ENCODE data around the gene CAMK2B. TPM values are rescaled to one million over a fixed set of nuclear protein-coding genes. Genes with fewer than 3 reads are reported as not detected.

Gene CAMK2B
- total RNA-seq, 1 donor from 2014 or later: not detected

DNA sequence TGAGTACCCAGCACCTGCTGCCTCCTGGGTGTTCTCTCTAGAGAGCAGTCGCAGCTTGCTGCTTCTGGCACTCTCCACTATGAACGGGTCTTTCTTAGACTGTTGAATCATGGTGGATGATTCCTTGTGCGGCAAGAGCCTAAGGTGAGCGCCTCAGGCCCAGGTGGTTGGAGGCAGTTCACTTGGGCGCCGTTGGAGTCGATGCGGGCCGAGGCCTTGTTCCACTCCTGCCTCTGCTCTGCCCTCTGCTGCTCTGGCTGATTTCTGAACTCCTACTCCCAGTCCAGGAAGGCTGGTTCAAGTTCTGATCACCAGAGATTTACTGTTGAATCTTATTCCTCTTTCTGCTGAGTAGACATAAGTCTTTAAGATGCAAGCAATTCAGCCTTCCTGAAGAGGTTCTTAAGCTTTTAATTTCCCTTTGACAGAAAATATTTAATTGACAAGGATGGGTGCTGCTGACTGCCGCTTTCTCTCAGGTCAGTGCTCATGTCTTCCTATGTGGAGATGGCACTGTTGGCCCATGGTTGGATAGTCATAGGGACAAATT, 114.2 kb downstream of the CAMK2B start:
- H3K36me3 ChIP-seq (ENCODE audit: control insufficient read depth, insufficient read depth, low read length): peaks cover 31% of the 10 kb centered on the region
- DNase-seq (ENCODE audit: low read depth) (no peak), FAIRE-seq (no peak)
- TF ChIP-seq, protein P1, sequence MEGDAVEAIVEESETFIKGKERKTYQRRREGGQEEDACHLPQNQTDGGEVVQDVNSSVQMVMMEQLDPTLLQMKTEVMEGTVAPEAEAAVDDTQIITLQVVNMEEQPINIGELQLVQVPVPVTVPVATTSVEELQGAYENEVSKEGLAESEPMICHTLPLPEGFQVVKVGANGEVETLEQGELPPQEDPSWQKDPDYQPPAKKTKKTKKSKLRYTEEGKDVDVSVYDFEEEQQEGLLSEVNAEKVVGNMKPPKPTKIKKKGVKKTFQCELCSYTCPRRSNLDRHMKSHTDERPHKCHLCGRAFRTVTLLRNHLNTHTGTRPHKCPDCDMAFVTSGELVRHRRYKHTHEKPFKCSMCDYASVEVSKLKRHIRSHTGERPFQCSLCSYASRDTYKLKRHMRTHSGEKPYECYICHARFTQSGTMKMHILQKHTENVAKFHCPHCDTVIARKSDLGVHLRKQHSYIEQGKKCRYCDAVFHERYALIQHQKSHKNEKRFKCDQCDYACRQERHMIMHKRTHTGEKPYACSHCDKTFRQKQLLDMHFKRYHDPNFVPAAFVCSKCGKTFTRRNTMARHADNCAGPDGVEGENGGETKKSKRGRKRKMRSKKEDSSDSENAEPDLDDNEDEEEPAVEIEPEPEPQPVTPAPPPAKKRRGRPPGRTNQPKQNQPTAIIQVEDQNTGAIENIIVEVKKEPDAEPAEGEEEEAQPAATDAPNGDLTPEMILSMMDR (IDR thresholded peaks at IDR 0.05; ENCODE audit: insufficient read depth, low read length, severe bottlenecking): no peak
- H3K4me3 ChIP-seq (ENCODE audit: low read depth, low read length): no peak overlapping the region
- H3K27me3 ChIP-seq (ENCODE audit: control insufficient read depth, insufficient read depth, low read length): no peaks in the 10 kb centered on the region

DNA sequence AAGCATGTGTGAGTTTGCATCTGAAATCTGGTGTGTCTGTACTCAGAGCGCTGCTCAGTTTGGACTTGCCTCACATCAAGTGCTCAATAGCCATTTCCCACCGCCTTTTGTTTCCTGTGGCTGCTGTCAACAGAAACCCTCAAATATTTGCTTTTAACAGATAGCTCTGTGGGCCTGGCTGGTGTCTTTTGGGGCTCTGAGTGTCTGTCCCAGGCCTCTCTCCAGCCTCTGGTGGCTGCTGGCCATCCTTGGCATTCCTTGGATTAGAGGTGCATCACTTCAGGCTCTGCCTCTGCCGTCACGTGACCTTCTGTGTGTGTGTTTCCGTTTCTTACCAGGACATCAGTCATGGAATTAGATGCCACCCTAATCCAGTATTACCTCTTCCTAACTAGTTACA, 115.3 kb downstream of the CAMK2B start:
- Histone ChIP-seq H3K4me3 (ENCODE audit: low read depth, low read length) (no peak overlapping the region), H3K27me3 (ENCODE audit: control insufficient read depth, insufficient read depth, low read length) (no peaks in the 10 kb centered on the region), H3K36me3 (ENCODE audit: control insufficient read depth, insufficient read depth, low read length) (peaks cover 32% of the 10 kb centered on the region)
- FAIRE-seq (no peak), DNase-seq (ENCODE audit: low read depth) (no peak)
- TF ChIP-seq, protein P1 (IDR thresholded peaks at IDR 0.05; ENCODE audit: insufficient read depth, low read length, severe bottlenecking): no peak

DNA sequence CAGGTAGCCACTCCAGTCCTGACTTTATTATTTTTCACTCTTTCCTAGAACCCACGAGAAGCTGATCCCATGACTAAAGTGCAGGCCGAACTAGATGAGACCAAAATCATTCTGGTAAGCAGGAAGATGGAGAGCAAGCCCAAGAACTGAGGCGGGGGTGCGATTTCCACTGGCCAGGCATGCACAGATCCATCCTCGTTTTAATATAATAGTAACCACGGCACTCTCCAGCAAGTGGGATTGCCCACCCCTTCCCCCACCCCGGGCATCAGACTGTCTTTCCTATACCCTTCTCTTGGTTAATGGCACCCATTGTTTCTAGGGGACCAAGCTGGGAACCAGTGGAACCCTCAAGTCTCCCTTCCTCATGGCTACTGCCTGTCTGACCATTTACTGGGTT, 117.3 kb downstream of the CAMK2B start:
- Histone ChIP-seq H3K36me3 (ENCODE audit: control insufficient read depth, insufficient read depth, low read length) (peaks cover 30% of the 10 kb centered on the region), H3K4me3 (ENCODE audit: low read depth, low read length) (no peak overlapping the region), H3K27me3 (ENCODE audit: control insufficient read depth, insufficient read depth, low read length) (no peaks in the 10 kb centered on the region)
- DNase-seq (ENCODE audit: low read depth) (no peak), FAIRE-seq (no peak)
- TF ChIP-seq, protein P1 (IDR thresholded peaks at IDR 0.05; ENCODE audit: insufficient read depth, low read length, severe bottlenecking): no peak

DNA sequence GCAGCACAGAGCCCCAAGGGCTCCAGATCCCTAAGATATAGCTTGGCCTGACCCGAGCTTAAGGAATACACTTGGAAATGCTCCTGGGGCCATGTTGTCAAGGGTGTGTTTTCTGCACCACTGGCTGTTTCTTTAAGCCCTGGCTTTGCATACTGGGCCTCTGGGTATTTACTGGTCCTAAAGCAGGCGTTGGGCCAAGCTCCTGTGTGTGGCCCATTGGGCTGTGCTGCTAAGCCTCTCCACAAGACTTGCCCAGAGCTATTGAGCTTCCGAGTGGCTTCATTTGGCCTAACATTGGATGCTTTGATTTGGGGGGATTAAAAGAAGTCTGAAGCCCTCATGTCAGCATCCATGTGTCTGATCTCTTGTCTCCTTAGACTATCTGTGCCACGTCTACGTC, 119.4 kb downstream of the CAMK2B start:
- FAIRE-seq: no peak

DNA sequence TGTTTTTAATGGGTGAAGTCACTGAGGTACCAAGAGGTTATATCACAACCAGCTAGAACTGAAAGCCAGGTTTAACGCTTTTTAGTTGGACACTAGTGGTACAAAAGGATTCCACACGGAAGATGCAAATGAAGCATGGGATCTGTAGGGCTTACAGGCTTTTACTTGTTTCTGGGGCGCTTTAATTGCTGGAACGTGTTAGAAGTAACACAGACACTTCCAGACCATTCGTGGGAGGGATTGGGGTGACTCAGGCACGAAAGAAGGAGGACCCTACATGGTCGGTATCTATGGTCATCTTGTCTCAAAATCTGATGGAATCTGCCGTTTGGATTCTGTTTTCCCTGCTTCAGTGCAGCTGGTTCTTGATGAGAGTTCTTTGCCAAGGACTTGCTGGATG, 123.6 kb downstream of the CAMK2B start:
- FAIRE-seq (no peak), DNase-seq (ENCODE audit: low read depth) (peak; percentile 55)
- TF ChIP-seq, protein P1 (IDR thresholded peaks at IDR 0.05; ENCODE audit: insufficient read depth, low read length, severe bottlenecking): no peak
- Histone ChIP-seq H3K36me3 (ENCODE audit: control insufficient read depth, insufficient read depth, low read length) (peaks cover 10% of the 10 kb centered on the region), H3K27me3 (ENCODE audit: control insufficient read depth, insufficient read depth, low read length) (no peaks in the 10 kb centered on the region), H3K4me3 (ENCODE audit: low read depth, low read length) (peak overlapping the region; percentile 99)

More for the DNA sequence above, 119.4 kb downstream of the CAMK2B start:
- Histone ChIP-seq H3K36me3 (ENCODE audit: control insufficient read depth, insufficient read depth, low read length) (peaks cover 27% of the 10 kb centered on the region), H3K4me3 (ENCODE audit: low read depth, low read length) (no peak overlapping the region), H3K27me3 (ENCODE audit: control insufficient read depth, insufficient read depth, low read length) (no peaks in the 10 kb centered on the region)
- TF ChIP-seq, protein P1 (IDR thresholded peaks at IDR 0.05; ENCODE audit: insufficient read depth, low read length, severe bottlenecking): no peak
- DNase-seq (ENCODE audit: low read depth): no peak
